Measurements from ENCODE around the gene DDN.
A peak's percentile ranks its signal among the peaks of the same experiment; 100 is the strongest.

DDN gene

GRCh38 chr12:48980389-48980952 lies 18.7 kb downstream of the DDN start:
- peak; percentile 44 for DNase-seq

GRCh38 chr12:48979602-48980388 lies 19.4 kb downstream of the DDN start:
- DNase-seq = peak; percentile 46

GRCh38 chr12:48978741-48979601 lies 20.2 kb downstream of the DDN start:
- no peak for DNase-seq

- DNase-seq = no peak
Measured at GRCh38 chr12:48978291-48978740, 20.9 kb downstream of the DDN start, which contains the start of gene WNT1. Gene WNT1 (plus strand): TSS chr12:48978322. CDS start chr12:48978651, 329 bp downstream.

- peak; percentile 85 for DNase-seq
Measured at GRCh38 chr12:48977290-48978281, 21.6 kb downstream of the DDN start.

GRCh38 chr12:48973941-48974673 lies 25.1 kb downstream of the DDN start:
- peak; percentile 39 for DNase-seq

GRCh38 chr12:48973531-48973930 lies 25.6 kb downstream of the DDN start:
- DNase-seq = no peak

- no peak for DNase-seq
Measured at GRCh38 chr12:48972952-48973483, 26.2 kb downstream of the DDN start.

- DNase-seq = peak; percentile 38
Measured at GRCh38 chr12:48972213-48972951, 26.8 kb downstream of the DDN start.

GRCh38 chr12:48970702-48971334 lies 28.4 kb downstream of the DDN start:
- DNase-seq = no peak

- DNase-seq = peak; percentile 60
Measured at GRCh38 chr12:48969833-48970701, 29.1 kb downstream of the DDN start.

GRCh38 chr12:48969160-48969771 lies 29.9 kb downstream of the DDN start:
- no peak for DNase-seq

GRCh38 chr12:48968467-48968866 lies 30.7 kb downstream of the DDN start:
- no peak for DNase-seq

GRCh38 chr12:48967991-48968390 lies 31.2 kb downstream of the DDN start:
- DNase-seq = no peak

- DNase-seq = no peak
Measured at GRCh38 chr12:48966177-48966895, 32.8 kb downstream of the DDN start.

- DNase-seq = no peak
Measured at GRCh38 chr12:48965298-48965838, 33.8 kb downstream of the DDN start.

GRCh38 chr12:48961801-48962200 lies 37.4 kb downstream of the DDN start:
- no peak for DNase-seq

Measured in activated CD8-positive, alpha-beta memory T cell treated with anti-CD3 and anti-CD28 coated beads, Interleukin-2, amount 50 U/mL, for 4 hours (primary cell).